K562 (cell line): Measurements from ENCODE around the gene SLC37A3. TPM values are rescaled to one million over a fixed set of nuclear protein-coding genes. Genes with fewer than 3 reads are reported as not detected.

Source experiments
- ELF1 ChIP-seq: fragments of 200-800 bp; sonication (Bioruptor generic); IDR thresholded peaks from 2 replicates; pipeline ENCODE4 v1.6.1; 2016; ENCODE audit warnings: missing genetic modification characterization, missing compliant biosample characterization
- ESRRA ChIP-seq: fragments of 450-650 bp; IDR thresholded peaks from 2 replicates; pipeline ENCODE4 v1.6.1; 2014; ENCODE audit warnings: low read depth, mild to moderate bottlenecking, moderate library complexity, borderline replicate concordance
- ETS2 ChIP-seq: IDR thresholded peaks from 2 replicates; pipeline ENCODE4 v1.6.1; 2016; ENCODE audit warnings: borderline replicate concordance, missing genetic modification characterization, mild to moderate bottlenecking, moderate library complexity, missing compliant biosample characterization; ENCODE audit not compliant: poor library complexity, severe bottlenecking
- FIP1L1 ChIP-seq: fragments of 200-400 bp; formaldehyde crosslinking; IDR thresholded peaks from 2 replicates; pipeline ENCODE4 v1.6.1; 2018; ENCODE audit warnings: mild to moderate bottlenecking, low read depth, low read length; ENCODE audit not compliant: poor library complexity, severe bottlenecking
- LARP7 ChIP-seq: fragments of 450-650 bp; IDR thresholded peaks from 2 replicates; pipeline ENCODE4 v1.6.1; 2016
- NONO ChIP-seq, 2 experiments: fragments of 200-400 bp in 1 of 2; fragments of 450-650 bp in 1 of 2; formaldehyde crosslinking in 1 of 2; IDR thresholded peaks; 2 replicates each; pipeline ENCODE4 v1.6.1; 2017; ENCODE audit warnings: low read depth in 2 of 2, mild to moderate bottlenecking in 2 of 2, moderate library complexity in 2 of 2, low read length in 1 of 2
- RBM15 ChIP-seq: fragments of 200-400 bp; formaldehyde crosslinking; IDR thresholded peaks from 2 replicates; pipeline ENCODE4 v1.6.1; 2018; ENCODE audit warnings: mild to moderate bottlenecking, low read length, moderate library complexity; ENCODE audit not compliant: insufficient read depth
- SUPT5H ChIP-seq: fragments of 450-650 bp; IDR thresholded peaks from 2 replicates; pipeline ENCODE4 v1.6.1; 2016
- TCF3 ChIP-seq: sonication (generic); formaldehyde crosslinking; IDR thresholded peaks from 2 replicates; pipeline ENCODE4 v1.4.0; 2020; ENCODE audit warnings: mild to moderate bottlenecking, missing genetic modification reagents
- TRIM24 ChIP-seq, 2 experiments: fragments of 450-650 bp; IDR thresholded peaks; 2 replicates each; pipeline ENCODE4 v1.6.1; 2016
- polyA plus RNA-seq, 8 experiments: library from polyadenylated mRNA; depleted of rRNA in 4 of 8; stranded (reverse) in 5 of 8; unstranded in 3 of 8; fragments of >200 nt; fragmentation: Nextera tagmentation in 2 of 8; fragmentation: Illumina TruSeq in 1 of 8; extraction: Ambion mirVana in 2 of 8; extraction: Trizol in 1 of 8; gene quantifications; 2 replicates each; pipeline versions ENCODE4 v1.2.1 to v1.2.3, GENCODE V29; 2011 to 2014; ENCODE audit warnings: inconsistent platforms in 1 of 8, missing spikeins in 1 of 8
- total RNA-seq, 7 experiments: library from RNA; depleted of rRNA in 6 of 7; stranded (reverse); fragments of >200 nt in 6 of 7; fragmentation: Illumina TruSeq in 2 of 7; extraction: Trizol in 2 of 7; gene quantifications; 2 replicates each; pipeline versions ENCODE4 v1.2.1 to v1.2.3, GENCODE V29; 2011 to 2021; ENCODE audit warnings: low replicate concordance in 1 of 7
- TF ChIP-seq, protein P1 (sequence below): sonication (generic); formaldehyde crosslinking; IDR thresholded peaks from 2 replicates; pipeline ENCODE4 v1.8.0; 2022; ENCODE audit warnings: missing genetic modification reagents, mild to moderate bottlenecking, moderate library complexity, borderline replicate concordance
- TF ChIP-seq, protein P2 (sequence below): fragments of 450-650 bp; IDR thresholded peaks from 2 replicates; pipeline ENCODE4 v1.6.1; 2016; ENCODE audit warnings: antibody characterized with exemption
- TF ChIP-seq, protein P3 (sequence below): sonication (generic); formaldehyde crosslinking; IDR thresholded peaks from 2 replicates; pipeline ENCODE4 v1.8.0; 2022; ENCODE audit warnings: mild to moderate bottlenecking, missing genetic modification reagents, borderline replicate concordance
- TF ChIP-seq, protein P4 (sequence below), 2 experiments: fragments of 450-650 bp; conservative IDR thresholded peaks; 2 replicates each; pipeline ENCODE4 v1.6.1; 2017; ENCODE audit warnings: mild to moderate bottlenecking in 2 of 2, moderate library complexity in 2 of 2

The SLC37A3 gene
- total and polyA plus RNA-seq, 9 of the 15 experiments (the other 6 are each of a cell fraction or from before 2014, with no cell fraction given): 11.7 to 59.1 (median 26.8) TPM

GRCh38 chr7:140397784-140398750 lies at the start of gene SLC37A3 (continued):
- TF ChIP-seq, protein P1, sequence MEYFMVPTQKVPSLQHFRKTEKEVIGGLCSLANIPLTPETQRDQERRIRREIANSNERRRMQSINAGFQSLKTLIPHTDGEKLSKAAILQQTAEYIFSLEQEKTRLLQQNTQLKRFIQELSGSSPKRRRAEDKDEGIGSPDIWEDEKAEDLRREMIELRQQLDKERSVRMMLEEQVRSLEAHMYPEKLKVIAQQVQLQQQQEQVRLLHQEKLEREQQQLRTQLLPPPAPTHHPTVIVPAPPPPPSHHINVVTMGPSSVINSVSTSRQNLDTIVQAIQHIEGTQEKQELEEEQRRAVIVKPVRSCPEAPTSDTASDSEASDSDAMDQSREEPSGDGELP (CRISPR knock-in tag): peak; percentile 94
- TF ChIP-seq SUPT5H (peak; percentile 92), ESRRA (peak; percentile 61; the same call in 1 of the 2 replicates), TCF3 (CRISPR knock-in tag) (peak; percentile 35; the same call in 1 of the 2 replicates), ETS2 (tag) (no peak), NONO (IDR thresholded peaks at IDR 0.05; ENCODE audit: low read depth in 2 of 2, low read length in 1 of 2) (peak in 1 of 2 experiments; percentile 49; a peak in 2 of 4 replicates), FIP1L1 (peak; percentile 93), TRIM24 (IDR thresholded peaks at IDR 0.05) (peak in 1 of 2 experiments; percentile 9; a peak in 1 of 4 replicates), ELF1 (tag) (peak; percentile 90), RBM15 (no peak), LARP7 (no peak)
- TF ChIP-seq, protein P2, sequence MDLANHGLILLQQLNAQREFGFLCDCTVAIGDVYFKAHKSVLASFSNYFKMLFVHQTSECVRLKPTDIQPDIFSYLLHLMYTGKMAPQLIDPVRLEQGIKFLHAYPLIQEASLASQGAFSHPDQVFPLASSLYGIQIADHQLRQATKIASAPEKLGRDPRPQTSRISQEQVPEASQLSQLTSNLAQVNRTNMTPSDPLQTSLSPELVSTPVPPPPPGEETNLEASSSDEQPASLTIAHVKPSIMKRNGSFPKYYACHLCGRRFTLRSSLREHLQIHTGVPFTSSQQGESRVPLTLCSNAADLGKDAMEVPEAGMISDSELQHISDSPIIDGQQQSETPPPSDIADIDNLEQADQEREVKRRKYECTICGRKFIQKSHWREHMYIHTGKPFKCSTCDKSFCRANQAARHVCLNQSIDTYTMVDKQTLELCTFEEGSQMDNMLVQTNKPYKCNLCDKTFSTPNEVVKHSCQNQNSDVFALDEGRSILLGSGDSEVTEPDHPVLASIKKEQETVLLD: no peak
- TF ChIP-seq, protein P3, sequence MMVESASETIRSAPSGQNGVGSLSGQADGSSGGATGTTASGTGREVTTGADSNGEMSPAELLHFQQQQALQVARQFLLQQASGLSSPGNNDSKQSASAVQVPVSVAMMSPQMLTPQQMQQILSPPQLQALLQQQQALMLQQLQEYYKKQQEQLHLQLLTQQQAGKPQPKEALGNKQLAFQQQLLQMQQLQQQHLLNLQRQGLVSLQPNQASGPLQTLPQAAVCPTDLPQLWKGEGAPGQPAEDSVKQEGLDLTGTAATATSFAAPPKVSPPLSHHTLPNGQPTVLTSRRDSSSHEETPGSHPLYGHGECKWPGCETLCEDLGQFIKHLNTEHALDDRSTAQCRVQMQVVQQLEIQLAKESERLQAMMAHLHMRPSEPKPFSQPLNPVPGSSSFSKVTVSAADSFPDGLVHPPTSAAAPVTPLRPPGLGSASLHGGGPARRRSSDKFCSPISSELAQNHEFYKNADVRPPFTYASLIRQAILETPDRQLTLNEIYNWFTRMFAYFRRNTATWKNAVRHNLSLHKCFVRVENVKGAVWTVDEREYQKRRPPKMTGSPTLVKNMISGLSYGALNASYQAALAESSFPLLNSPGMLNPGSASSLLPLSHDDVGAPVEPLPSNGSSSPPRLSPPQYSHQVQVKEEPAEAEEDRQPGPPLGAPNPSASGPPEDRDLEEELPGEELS (CRISPR knock-in tag): 0 out of 2 replicates have a peak, but pooled peaks have one; percentile 13
- TF ChIP-seq, protein P4, sequence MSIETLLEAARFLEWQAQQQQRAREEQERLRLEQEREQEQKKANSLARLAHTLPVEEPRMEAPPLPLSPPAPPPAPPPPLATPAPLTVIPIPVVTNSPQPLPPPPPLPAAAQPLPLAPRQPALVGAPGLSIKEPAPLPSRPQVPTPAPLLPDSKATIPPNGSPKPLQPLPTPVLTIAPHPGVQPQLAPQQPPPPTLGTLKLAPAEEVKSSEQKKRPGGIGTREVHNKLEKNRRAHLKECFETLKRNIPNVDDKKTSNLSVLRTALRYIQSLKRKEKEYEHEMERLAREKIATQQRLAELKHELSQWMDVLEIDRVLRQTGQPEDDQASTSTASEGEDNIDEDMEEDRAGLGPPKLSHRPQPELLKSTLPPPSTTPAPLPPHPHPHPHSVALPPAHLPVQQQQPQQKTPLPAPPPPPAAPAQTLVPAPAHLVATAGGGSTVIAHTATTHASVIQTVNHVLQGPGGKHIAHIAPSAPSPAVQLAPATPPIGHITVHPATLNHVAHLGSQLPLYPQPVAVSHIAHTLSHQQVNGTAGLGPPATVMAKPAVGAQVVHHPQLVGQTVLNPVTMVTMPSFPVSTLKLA (conservative IDR thresholded peaks at IDR 0.05): peak; percentile 78 to 86
